GM10266 (cell line): Measurements from ENCODE around the gene LYRM9.

ENCODE experiments used
- DNase-seq: peaks from one replicate; pipeline ENCODE4 v3.0.0; 2012; ENCODE audit errors: extremely low spot score
- CTCF ChIP-seq: IDR thresholded peaks from 2 replicates; pipeline ENCODE4 v1.5.1; 2012; ENCODE audit warnings: mild to moderate bottlenecking, low read depth; ENCODE audit not compliant: control insufficient read depth, insufficient read depth; ENCODE audit errors: missing control alignments

The LYRM9 gene

GRCh38 chr17:27930000-27930399 is 36.8 kb upstream of the LYRM9 start:
- no peak for TF ChIP-seq CTCF
- no peak for DNase-seq

- DNase-seq, result no peak
- no peak for TF ChIP-seq CTCF
Observed at GRCh38 chr17:27928587-27928986, 35.4 kb upstream of the LYRM9 start.

GRCh38 chr17:27927781-27928180 is 34.6 kb upstream of the LYRM9 start:
- TF ChIP-seq CTCF, result no peak
- no peak for DNase-seq

GRCh38 chr17:27921599-27921998 is 28.4 kb upstream of the LYRM9 start:
- TF ChIP-seq CTCF, result no peak
- DNase-seq, result no peak

GRCh38 chr17:27921077-27921476 is 27.9 kb upstream of the LYRM9 start:
- no peak for TF ChIP-seq CTCF
- DNase-seq, result no peak

GRCh38 chr17:27920569-27920968 is 27.4 kb upstream of the LYRM9 start:
- no peak for TF ChIP-seq CTCF
- DNase-seq, result no peak

GRCh38 chr17:27919079-27919478 is 25.9 kb upstream of the LYRM9 start:
- no peak for DNase-seq
- TF ChIP-seq CTCF, result no peak

- DNase-seq, result no peak
- TF ChIP-seq CTCF, result no peak
Observed at GRCh38 chr17:27918498-27918897, 25.3 kb upstream of the LYRM9 start.
